SW 1271 (cell line): ENCODE measurements around the gene HPCA.

Experiments used
- DNase-seq, 2 experiments: peaks; one replicate each; lab custom pipeline; 2025; lab: John Stamatoyannopoulos, UW

Gene HPCA

GRCh38 chr1:32890516-32891240, 4.4 kb downstream of the HPCA start:
- no peak for DNase-seq

DNA sequence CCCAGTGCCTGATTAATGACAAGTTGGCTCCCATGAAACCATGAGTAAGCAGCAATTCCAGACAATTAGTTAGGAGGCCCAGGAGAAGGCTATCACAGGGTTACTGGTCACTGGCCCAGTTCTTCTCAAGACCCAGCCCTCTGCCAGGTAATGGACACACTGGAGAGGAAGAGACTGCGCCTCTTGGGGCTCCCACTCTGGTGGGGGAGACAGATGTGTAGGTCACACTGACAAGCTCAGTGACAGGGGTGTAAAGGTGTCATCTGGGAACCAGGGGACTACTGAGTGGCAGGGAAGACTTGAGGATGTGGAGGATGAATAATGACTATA, 4.9 kb downstream of the HPCA start:
- DNase-seq: no peak

GRCh38 chr1:32891630-32892029, 5.3 kb downstream of the HPCA start:
- DNase-seq: no peak

GRCh38 chr1:32892368-32893197, 6.3 kb downstream of the HPCA start:
- no peak for DNase-seq

DNA sequence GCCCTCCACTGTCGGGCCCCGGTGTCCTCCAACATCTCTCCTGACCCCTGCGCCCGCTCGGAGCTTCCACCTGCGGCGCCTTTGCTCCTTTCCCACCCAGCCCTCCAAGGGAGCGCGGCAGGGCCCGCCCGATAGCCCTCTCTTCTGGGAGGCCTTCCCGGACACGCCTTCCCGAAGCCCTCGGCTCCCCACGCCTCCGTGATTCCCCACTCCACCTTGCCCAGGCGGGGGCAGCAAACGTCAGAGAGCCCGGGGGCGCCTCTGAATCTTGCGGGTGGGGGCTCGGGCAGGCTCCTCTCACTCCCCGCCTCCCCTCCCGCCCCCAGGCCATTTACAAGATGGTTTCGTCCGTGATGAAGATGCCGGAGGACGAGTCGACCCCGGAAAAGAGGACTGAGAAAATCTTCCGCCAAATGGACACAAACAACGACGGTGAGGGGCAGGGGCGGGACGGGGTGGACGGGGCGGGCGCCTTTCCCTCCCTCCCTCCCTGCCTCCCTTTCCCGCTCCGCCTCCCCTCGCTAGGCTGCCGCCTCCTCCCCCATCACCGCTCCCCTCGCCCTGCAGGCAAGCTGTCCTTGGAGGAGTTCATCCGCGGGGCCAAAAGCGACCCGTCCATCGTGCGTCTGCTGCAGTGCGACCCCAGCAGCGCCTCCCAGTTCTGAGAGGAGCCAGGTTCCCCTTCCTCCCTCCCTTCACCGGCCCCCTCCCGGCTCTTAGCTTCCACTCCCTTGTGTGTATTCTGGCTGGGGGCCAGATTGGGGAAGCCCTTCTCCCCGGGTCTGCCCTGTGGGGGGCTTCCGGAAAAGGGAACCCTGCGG, 7.1 kb downstream of the HPCA start:
- DNase-seq: no peak

DNA sequence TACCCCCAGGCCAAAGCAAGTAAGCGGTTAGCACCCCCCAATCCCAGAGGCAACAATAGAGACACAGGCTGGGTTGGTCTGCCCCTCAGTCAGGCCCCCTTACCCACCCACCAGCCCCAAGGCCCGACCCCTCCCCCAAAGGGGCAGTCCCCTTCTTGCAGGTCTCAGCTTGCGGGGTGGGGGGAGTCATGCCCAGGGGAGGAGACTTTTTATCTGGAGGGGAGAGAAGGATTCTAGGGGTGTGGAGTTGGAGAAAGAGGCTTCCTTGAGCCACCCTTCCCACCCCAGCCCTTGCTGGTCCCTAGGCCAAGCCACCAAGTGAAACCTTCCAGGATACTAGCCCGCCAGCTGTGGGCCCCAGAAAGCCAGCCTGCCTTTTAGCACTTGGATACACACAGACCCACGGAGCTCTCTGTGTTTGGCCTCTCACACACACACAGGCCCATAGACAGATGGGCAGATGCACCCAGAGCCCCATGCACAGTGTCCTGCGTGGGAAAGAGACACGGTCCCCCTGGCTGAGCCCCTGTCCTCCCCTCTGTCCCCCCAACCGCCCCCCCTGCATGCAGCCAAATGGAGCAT, 7.8 kb downstream of the HPCA start:
- no peak for DNase-seq

DNA sequence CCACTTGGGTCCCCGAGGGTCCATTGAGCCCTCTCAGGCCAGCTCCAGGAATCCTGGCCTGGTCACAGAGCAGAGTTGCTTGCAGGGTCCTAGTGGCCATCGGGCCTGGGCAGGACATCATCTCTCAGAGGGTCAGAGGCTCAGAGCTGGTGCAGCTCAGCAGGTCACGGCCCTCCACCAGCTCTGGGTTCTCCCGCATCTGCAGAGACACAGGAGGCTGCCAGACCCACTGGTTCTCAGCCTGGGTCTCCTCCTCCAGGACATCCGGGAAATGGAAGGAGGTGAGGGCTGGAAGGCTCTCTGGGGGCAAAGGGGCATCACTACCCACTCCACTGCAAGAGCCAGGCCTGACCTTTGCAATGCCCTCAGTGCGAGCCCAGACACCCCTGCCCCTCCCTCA, 8.4 kb downstream of the HPCA start:
- DNase-seq: no peak

DNA sequence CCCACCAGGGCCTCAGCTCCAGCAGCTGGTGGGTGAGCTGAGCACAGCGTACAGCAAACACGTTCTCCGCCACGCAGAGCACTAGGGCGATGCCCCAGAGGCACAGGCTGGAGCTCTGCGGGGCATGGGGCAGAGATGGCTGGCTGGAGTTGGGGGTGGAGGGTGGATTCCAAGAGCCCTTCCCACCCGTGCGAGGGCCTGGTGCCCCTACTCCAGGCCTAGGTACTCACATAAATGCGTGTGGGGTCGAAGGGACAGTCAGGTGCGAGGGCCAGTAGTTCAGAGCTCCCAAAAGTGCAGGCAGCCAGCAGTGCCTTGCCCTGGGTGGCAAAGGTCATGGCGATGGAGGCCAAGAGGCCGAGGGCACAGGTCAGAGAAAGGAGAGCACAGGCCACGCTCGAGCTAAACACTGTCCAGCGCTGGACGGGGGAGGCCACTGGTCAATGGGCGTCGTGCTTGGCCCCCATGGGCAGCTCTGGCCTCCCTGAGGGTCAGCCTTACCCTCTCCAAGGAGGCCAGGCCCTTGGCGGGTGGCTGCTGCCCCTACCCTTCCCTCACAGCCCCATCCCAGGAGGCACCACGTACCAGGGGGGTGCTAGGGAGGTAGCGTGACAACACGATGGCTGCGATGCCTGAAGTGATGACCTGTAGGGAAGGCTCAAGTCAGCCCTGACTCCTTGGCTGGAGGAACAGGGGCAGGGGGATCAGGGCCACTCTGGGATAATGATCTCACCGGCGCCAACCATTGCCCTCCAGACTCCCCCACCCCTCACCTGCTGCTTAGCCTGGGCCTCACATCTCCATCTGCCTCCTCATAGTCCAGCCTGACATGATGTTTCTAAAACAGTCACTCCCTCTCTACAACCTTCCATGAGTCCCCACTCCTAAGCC, 9.3 kb downstream of the HPCA start:
- DNase-seq: no peak

- DNase-seq: no peak
Observed at GRCh38 chr1:32896451-32896850, 10.2 kb downstream of the HPCA start.

GRCh38 chr1:32897082-32898049, 11.1 kb downstream of the HPCA start:
- DNase-seq: no peak

- DNase-seq: no peak
Observed at GRCh38 chr1:32898056-32898455, 11.8 kb downstream of the HPCA start.

- DNase-seq: no peak
Observed at GRCh38 chr1:32898958-32899357, 12.7 kb downstream of the HPCA start.

DNA sequence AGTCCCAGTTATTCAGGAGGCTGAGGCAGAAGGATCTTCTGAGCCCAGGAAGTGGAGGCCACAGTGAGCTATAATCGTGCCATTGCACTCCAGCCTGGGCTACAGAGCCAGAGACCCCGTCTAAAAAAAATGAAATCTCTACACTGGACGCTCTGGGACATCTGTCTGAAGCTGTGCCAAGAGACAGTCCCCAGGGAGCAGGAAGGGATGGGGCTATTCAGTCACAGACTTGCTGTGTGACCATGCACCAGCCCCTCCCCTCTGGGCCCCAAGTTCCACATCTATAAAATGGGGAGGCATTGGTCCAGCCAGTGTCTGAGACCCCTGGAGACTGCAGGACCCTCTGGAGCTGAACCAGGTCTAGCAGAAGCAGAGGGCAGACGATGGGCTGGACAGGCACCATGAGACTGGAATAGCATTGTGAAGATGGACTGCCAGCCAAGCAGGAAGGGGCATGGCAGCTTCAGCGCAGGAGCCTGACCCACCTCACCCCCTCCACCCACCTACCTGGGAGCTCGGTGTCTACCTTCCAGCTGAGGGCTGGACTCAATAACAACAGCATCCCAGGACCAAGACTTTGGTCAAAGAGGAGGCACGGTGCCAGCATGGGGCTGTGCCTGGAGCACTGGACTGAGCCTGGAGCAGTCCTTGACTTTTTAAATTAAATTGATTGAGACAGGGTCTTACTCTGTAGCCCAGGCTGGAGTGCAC, 13.4 kb downstream of the HPCA start:
- no peak for DNase-seq

DNA sequence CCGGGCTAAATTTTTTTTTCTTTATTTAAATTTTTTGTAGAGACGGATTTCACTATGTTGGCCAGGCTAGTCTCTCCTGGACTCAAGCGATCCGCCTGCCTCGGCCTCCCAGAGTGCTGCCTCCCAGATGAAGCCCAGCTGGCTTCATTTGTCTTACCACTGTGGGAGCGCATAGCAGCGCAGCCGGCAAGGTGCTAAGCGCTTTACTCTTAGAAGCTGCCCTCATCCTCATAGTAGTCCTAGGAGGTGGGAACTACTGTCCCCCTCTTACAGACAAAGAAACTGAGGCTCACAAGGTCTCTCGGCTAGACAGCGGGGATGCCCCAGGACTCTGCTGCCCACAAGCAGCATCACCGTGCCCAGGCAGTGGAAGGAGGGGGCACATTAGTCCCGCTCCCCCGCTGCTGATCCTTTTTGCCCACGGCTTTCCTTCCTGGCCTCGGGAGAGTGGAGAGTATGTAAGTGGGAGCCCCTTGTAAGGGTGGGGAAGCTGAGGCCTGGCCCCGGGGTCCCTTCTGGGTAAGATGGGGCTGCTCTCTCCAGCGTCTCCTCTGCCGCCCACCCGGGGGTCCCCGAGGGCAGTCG, 14.2 kb downstream of the HPCA start:
- no peak for DNase-seq

GRCh38 chr1:32900956-32901822, 14.9 kb downstream of the HPCA start, which contains the start of gene TMEM54:
TSS of gene TMEM54 (minus strand) at chr1:32901389. CDS start at chr1:32901238, 151 bp downstream.
- DNase-seq: no peak

DNA sequence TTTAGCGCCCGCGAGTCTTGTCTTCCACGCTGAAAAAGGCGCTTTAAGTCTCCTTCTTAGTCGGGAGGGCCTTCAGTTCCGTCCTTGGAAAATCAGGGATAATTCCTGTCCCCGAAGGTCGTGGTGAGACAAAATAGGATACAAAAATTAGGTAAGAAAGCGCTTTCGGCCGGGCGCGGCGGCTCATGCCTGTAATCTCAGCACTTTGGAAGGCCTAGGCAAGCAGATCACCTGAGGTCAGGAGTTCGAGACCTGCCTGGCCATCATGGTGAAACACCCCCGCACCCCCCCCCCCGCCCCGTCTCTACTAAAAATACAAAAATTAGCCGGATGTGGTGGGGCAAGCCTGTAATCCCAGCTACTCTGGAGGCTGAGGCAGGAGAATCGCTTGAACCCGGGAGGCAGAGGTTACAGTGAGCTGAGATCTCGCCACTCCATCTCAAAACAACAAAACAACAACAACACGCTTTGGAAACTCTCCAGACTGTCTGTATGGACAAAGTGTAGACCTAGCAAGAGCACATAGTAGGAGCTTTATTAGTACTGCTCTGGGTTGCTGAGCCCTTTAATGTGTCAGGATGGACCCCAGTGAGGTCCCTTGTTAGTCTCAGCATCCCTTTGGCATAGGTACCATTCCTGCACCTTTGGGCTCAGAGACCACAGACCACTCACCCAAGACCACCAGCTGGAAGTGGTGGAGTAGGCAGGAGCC, 15.7 kb downstream of the HPCA start:
- no peak for DNase-seq

DNA sequence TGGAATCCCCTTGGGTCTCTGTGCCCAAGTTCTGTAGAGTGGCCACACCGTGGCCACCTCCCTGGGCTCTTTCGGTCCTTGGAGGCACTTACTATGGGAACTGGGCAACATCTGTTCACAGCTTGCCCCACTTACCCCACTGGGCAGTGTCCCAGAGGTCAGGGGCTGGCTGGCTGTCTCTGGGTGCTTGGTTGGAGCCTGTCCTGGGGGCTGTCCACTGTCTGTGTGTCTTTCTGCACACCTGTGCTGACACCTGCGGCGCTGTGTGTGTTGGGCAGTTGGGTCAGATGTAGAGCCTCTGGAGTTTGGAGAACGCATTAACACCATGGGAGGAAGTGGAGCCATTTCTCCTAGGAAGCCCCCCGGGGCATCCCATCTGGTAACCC, 16.2 kb downstream of the HPCA start:
- DNase-seq: no peak
